GM12878 (cell line): ENCODE measurements around the gene KCTD12. TPM values are rescaled to one million over a fixed set of nuclear protein-coding genes. Genes with fewer than 3 reads are reported as not detected.
A peak's percentile ranks its signal among the peaks of the same experiment; 100 is the strongest.

Source experiments
- ATAC-seq: fragments of 200-7000 bp; cut with Tn5 transposase; 3 replicates; pipeline ENCODE4 v1.9.1; 2020; ENCODE audit warnings: mild to moderate bottlenecking, moderate library complexity
- BruUV-seq: library from RNA; stranded (reverse); fragments of 400-500 nt; replicated peaks from 2 replicates; lab custom pipeline; 2021; lab: Mats Ljungman, UMichigan
- CTCF ChIA-PET: fragments of 300-600 bp; sonication (Branson Sonifier 250); formaldehyde crosslinking; extraction: SDS; loops from one replicate; lab custom pipeline; 2021; ENCODE audit warnings: inconsistent platforms; lab: Yijun Ruan, JAX
- POLR2A ChIA-PET: fragments of 350-600 bp; formaldehyde crosslinking; extraction: SDS; loops from one replicate; lab custom pipeline; 2021; ENCODE audit warnings: inconsistent platforms; lab: Charles Lee
- RAD21 ChIA-PET: fragments of 300-600 bp; sonication (Branson Sonifier 250); formaldehyde crosslinking; loops from one replicate; lab custom pipeline; 2023; ENCODE audit warnings: antibody characterized with exemption; ENCODE audit not compliant: unreplicated experiment; lab: Charles Lee
- SMC1A ChIA-PET: fragments of 300-600 bp; sonication (Branson Sonifier 250); formaldehyde crosslinking; loops from one replicate; lab custom pipeline; 2023; ENCODE audit not compliant: unreplicated experiment, uncharacterized antibody; lab: Charles Lee
- DNase-seq: peaks from one replicate; pipeline ENCODE4 v3.0.0-alpha.2; 2011; ENCODE audit warnings: low read depth, low spot score
- FAIRE-seq: peaks from 3 replicates; lab custom pipeline; 2011; peaks lifted over from hg19 to GRCh38; lab: Jason Lieb, UNC
- H2AFZ ChIP-seq: 2 replicates; pipeline ENCODE4 v1.6.0; 2011; ENCODE audit warnings: low read depth, low read length, control low read depth; ENCODE audit not compliant: control insufficient read depth
- H3K27ac ChIP-seq: 2 replicates; pipeline ENCODE4 v1.5.1; 2011; ENCODE audit warnings: control low read depth; ENCODE audit not compliant: control insufficient read depth, insufficient read depth
- H3K27me3 ChIP-seq, 2 experiments: replicated peaks in 1 of 2; 2 replicates each; pipeline versions ENCODE4 v1.6.0 to v1.6.1; 2011; ENCODE audit warnings: low read length in 1 of 2; ENCODE audit not compliant: control insufficient read depth in 2 of 2, insufficient read depth in 2 of 2
- H3K36me3 ChIP-seq, 2 experiments: 2 replicates each; pipeline ENCODE4 v1.5.1; 2011; ENCODE audit warnings: low read length in 1 of 2; ENCODE audit not compliant: control insufficient read depth in 2 of 2, insufficient read depth in 2 of 2
- H3K4me1 ChIP-seq: 2 replicates; pipeline ENCODE4 v1.6.1; 2011; ENCODE audit warnings: mild to moderate bottlenecking, low read length, moderate library complexity, mixed read lengths; ENCODE audit not compliant: control insufficient read depth, insufficient read depth
- H3K4me2 ChIP-seq: 2 replicates; pipeline ENCODE4 v1.6.0; 2011; ENCODE audit warnings: control low read depth; ENCODE audit not compliant: control insufficient read depth, insufficient read depth
- H3K4me3 ChIP-seq: fragments of 200-600 bp; sonication (generic); 2 replicates; pipeline ENCODE4 v1.5.1; 2016
- H3K79me2 ChIP-seq: 2 replicates; pipeline ENCODE4 v1.6.0; 2011; ENCODE audit warnings: low read length; ENCODE audit not compliant: control insufficient read depth, insufficient read depth
- H3K9ac ChIP-seq: 2 replicates; pipeline ENCODE4 v1.8.0; 2011; ENCODE audit warnings: low read length, control low read depth, mixed read lengths; ENCODE audit not compliant: control insufficient read depth, insufficient read depth
- H3K9me3 ChIP-seq: replicated peaks from 3 replicates; pipeline ENCODE4 v1.5.1; 2011; ENCODE audit warnings: mild to moderate bottlenecking, low read length; ENCODE audit not compliant: control insufficient read depth, insufficient read depth
- H4K20me1 ChIP-seq: 2 replicates; pipeline ENCODE4 v1.6.0; 2011; ENCODE audit not compliant: control insufficient read depth, insufficient read depth
- CBX5 ChIP-seq: sonication (generic); IDR thresholded peaks from 2 replicates; pipeline ENCODE4 v1.6.1; 2016; ENCODE audit warnings: low read depth, moderate library complexity, mild to moderate bottlenecking, inconsistent platforms
- CEBPB ChIP-seq, 2 experiments: fragments of 150-350 bp in 1 of 2; IDR thresholded peaks; 2 replicates each; pipeline ENCODE4 v1.6.1; 2012 to 2014; ENCODE audit warnings: low read depth in 2 of 2, low read length in 2 of 2, borderline replicate concordance in 1 of 2, inconsistent platforms in 1 of 2
- NR2F1 ChIP-seq: fragments of 450-650 bp; conservative IDR thresholded peaks from 2 replicates; pipeline ENCODE4 v1.6.1; 2017; ENCODE audit warnings: mild to moderate bottlenecking
- POLR2AphosphoS5 ChIP-seq: IDR thresholded peaks from 2 replicates; pipeline ENCODE4 v1.6.1; 2011; ENCODE audit warnings: mild to moderate bottlenecking, low read length, inconsistent platforms
- RFX5 ChIP-seq: IDR thresholded peaks from 2 replicates; pipeline ENCODE4 v1.6.1; 2011; ENCODE audit warnings: low read depth, low read length, improper control_type of control experiment
- SREBF1 ChIP-seq: IDR thresholded peaks from 2 replicates; pipeline ENCODE4 v1.6.1; 2012; ENCODE audit warnings: mild to moderate bottlenecking, low read length
- TCF7 ChIP-seq: IDR thresholded peaks from 2 replicates; pipeline ENCODE4 v1.6.1; 2014; ENCODE audit warnings: antibody characterized with exemption, borderline replicate concordance
- ZBTB11 ChIP-seq: fragments of 450-650 bp; formaldehyde crosslinking; IDR thresholded peaks from 2 replicates; pipeline ENCODE4 v1.5.0; 2022; ENCODE audit warnings: mild to moderate bottlenecking, missing genetic modification characterization
- ZBTB33 ChIP-seq: fragments of 450-650 bp; IDR thresholded peaks from 2 replicates; pipeline ENCODE4 v1.6.1; 2017; ENCODE audit warnings: mild to moderate bottlenecking
- ZZZ3 ChIP-seq: IDR thresholded peaks from 2 replicates; pipeline ENCODE4 v1.6.1; 2011; ENCODE audit warnings: low read depth; ENCODE audit not compliant: control insufficient read depth, insufficient read length
- WGBS: methylation state at CpG from one replicate; pipeline ENCODE4 v1.1.6; 2016; ENCODE audit warnings: low lambda C conversion rate; ENCODE audit not compliant: insufficient replicate concordance, insufficient coverage; ENCODE audit errors: missing lambda C conversion rate; 5-methylcytosine and 5-hydroxymethylcytosine counted together
- in situ Hi-C: fragments of 300-500 bp; cut with MboI; formaldehyde crosslinking; loops from 9 replicates; pipeline ENCODE4 v1.14.3; 2018; ENCODE audit warnings: mixed read lengths
- intact Hi-C: fragments of 100-400 bp; cut with micrococcal nuclease; formaldehyde crosslinking; loops from one replicate; pipeline ENCODE4 v1.14.2; 2022; ENCODE audit not compliant: unreplicated experiment
- polyA plus RNA-seq, 11 experiments: library from polyadenylated mRNA; depleted of rRNA in 4 of 11; unstranded in 6 of 11; stranded (reverse) in 5 of 11; fragments of >200 nt; fragmentation: Nextera tagmentation in 4 of 11; fragmentation: Illumina TruSeq in 1 of 11; extraction: Ambion mirVana in 4 of 11; extraction: Trizol in 1 of 11; gene quantifications; 1 replicate in 1 of 11; 2 replicates in 10 of 11; pipeline versions ENCODE4 v1.2.1 to v1.2.3, GENCODE V29; 2011 to 2016; ENCODE audit warnings: inconsistent platforms in 2 of 11, missing spikeins in 2 of 11, low read depth in 1 of 11
- total RNA-seq, 4 experiments: library from RNA; depleted of rRNA in 3 of 4; stranded (reverse); fragments of >200 nt in 3 of 4; fragmentation: Illumina TruSeq in 1 of 4; extraction: Trizol in 1 of 4; gene quantifications; 2 replicates each; pipeline versions ENCODE4 v1.2.1 to v1.2.3, GENCODE V29; 2013 to 2021

The KCTD12 gene
- total and polyA plus RNA-seq, 10 of the 15 experiments (the other 5 are each of a cell fraction or from before 2014, with no cell fraction given), result 0.24 to 2.9 (median 0.92) TPM

- H3K9ac ChIP-seq, result no peak overlapping the region
- RAD21 ChIA-PET, result no interaction called here
- no peak overlapping the region for H3K4me3 ChIP-seq
- in situ Hi-C loops (no loop called here), intact Hi-C loops (no loop called here)
- ATAC-seq (no peak; the same call in 2 of the 3 replicates), FAIRE-seq (no peak), DNase-seq (no peak)
- H3K9me3 ChIP-seq, result no peaks in the 10 kb centered on the region
- no peaks in the 10 kb centered on the region for H3K4me1 ChIP-seq
- BruUV-seq, result no TSS peak
- H3K4me2 ChIP-seq, result no peak overlapping the region
- no peaks in the 10 kb centered on the region for H4K20me1 ChIP-seq
- H3K27ac ChIP-seq, result no peak overlapping the region
- POLR2A ChIA-PET, result no interaction called here
- no peaks in the 10 kb centered on the region for H3K36me3 ChIP-seq
- SMC1A ChIA-PET, result interaction anchor here (1.0 to 1.2 kb wide), 2 partner anchors 24 to 27 kb away, joined by 3 to 4 read pairs; no protein-coding TSS in a partner anchor
- H3K79me2 ChIP-seq, result no peaks in the 10 kb centered on the region
- TF ChIP-seq SREBF1, result no peak
- TF ChIP-seq TCF7, result no peak
- no peak for TF ChIP-seq RFX5
- no peak for TF ChIP-seq ZBTB33
- TF ChIP-seq NR2F1, result no peak
- TF ChIP-seq CBX5, result no peak
- TF ChIP-seq CEBPB (IDR thresholded peaks at IDR 0.05; ENCODE audit: borderline replicate concordance in 1 of 2, low read depth in 2 of 2, low read length in 2 of 2), result no peak
- no peak for TF ChIP-seq ZZZ3
- TF ChIP-seq POLR2AphosphoS5, result no peak
- TF ChIP-seq ZBTB11 (CRISPR knock-in tag), result no peak
- CTCF ChIA-PET, result interaction anchor here (0.6 to 2.0 kb wide), 4 partner anchors 24 to 761 kb away, joined by 3 to 7 read pairs (median 4); no protein-coding TSS in a partner anchor
- WGBS, result 30% methylated on average over 3 of the region's 3 CpGs
- H3K27me3 ChIP-seq, result peaks cover 0 to under 1% of the 10 kb centered on the region in 2 experiments; a peak in 2 of 4 replicates
- peak overlapping the region; percentile 65 for H2AFZ ChIP-seq
Measured at GRCh38 chr13:76879883-76880270, 6.3 kb downstream of the KCTD12 start.
